Measurements from ENCODE around the gene ANKH. TPM values are rescaled to one million over a fixed set of nuclear protein-coding genes. Genes with fewer than 3 reads are reported as not detected.

ANKH gene
- total and polyA plus RNA-seq, 2 of the 13 experiments (the other 11 are each of a cell fraction or from before 2014, with no cell fraction given) = 25.0 to 36.0 TPM

DNA sequence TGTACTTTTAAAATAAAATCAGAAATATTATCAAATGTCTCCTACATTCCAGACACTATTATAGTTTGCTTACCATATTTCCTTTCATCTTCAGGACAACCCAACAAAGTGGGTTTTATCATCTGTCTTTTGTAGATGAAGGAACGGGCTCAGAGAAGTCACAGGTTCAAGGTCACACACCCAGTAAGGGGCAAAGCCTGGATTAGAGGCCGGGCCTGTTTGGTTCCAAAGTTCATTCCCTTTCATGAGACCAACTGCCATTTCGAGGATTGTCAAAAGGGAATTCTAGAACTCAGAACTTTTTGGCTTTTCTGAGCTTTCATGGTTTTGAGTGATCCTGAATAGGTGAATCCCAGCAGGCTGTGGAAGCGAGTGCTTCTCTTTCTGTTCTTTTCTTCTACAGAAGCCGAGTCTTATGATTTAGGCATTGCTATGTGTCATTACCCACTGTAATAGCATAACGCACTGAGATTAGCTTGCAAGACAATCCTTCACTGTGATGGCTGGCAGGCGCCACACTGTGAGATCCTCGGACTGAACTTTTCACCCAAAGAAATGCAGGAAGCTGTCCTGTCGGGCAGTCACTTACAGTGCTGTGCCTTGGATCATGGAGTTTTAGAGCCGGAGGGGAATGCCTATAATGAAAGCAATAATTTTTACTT, 43.8 kb upstream of the ANKH start (continued):
- TF ChIP-seq NCOR1 (IDR thresholded peaks at IDR 0.05; ENCODE audit: borderline replicate concordance, low read length) = peak; percentile 92
- peak; percentile 38; the same call in 1 of the 2 replicates for TF ChIP-seq PATZ1 (CRISPR knock-in tag; IDR thresholded peaks at IDR 0.05)
- TF ChIP-seq DPF2 (CRISPR knock-in tag; IDR thresholded peaks at IDR 0.05; ENCODE audit: borderline replicate concordance, low read depth) = no peak
- TF ChIP-seq CENPT (CRISPR knock-in tag; IDR thresholded peaks at IDR 0.05; ENCODE audit: low read depth) = no peak
- TF ChIP-seq, protein P1, sequence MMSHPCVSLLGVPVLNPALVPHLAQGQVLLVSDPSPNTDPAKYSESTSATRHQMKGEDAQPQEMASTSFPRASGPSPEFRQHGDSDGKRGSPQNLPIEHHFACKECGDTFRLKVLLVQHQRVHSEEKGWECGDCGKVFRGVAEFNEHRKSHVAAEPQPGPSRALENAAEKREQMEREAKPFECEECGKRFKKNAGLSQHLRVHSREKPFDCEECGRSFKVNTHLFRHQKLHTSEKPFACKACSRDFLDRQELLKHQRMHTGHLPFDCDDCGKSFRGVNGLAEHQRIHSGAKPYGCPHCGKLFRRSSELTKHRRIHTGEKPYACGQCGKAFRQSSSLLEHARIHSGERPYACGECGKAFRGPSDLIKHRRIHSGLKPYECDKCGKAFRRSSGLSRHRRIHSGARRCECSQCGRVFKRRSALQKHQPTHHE (CRISPR knock-in tag; IDR thresholded peaks at IDR 0.05; ENCODE audit: borderline replicate concordance) = no peak
- TF ChIP-seq, protein P2, sequence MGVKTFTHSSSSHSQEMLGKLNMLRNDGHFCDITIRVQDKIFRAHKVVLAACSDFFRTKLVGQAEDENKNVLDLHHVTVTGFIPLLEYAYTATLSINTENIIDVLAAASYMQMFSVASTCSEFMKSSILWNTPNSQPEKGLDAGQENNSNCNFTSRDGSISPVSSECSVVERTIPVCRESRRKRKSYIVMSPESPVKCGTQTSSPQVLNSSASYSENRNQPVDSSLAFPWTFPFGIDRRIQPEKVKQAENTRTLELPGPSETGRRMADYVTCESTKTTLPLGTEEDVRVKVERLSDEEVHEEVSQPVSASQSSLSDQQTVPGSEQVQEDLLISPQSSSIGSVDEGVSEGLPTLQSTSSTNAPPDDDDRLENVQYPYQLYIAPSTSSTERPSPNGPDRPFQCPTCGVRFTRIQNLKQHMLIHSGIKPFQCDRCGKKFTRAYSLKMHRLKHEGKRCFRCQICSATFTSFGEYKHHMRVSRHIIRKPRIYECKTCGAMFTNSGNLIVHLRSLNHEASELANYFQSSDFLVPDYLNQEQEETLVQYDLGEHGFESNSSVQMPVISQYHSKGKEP (CRISPR knock-in tag; IDR thresholded peaks at IDR 0.05) = no peak
- no peak for TF ChIP-seq NFRKB (IDR thresholded peaks at IDR 0.05)
- no peak for TF ChIP-seq GZF1 (CRISPR knock-in tag; IDR thresholded peaks at IDR 0.05)
- no peak for TF ChIP-seq ZNF20 (CRISPR knock-in tag; IDR thresholded peaks at IDR 0.05)
- TF ChIP-seq ZBTB8A (CRISPR knock-in tag; IDR thresholded peaks at IDR 0.05; ENCODE audit: borderline replicate concordance, low read depth) = no peak
- TF ChIP-seq MED8 (CRISPR knock-in tag; IDR thresholded peaks at IDR 0.05; ENCODE audit: insufficient replicate concordance) = no peak
- TF ChIP-seq, protein P3, sequence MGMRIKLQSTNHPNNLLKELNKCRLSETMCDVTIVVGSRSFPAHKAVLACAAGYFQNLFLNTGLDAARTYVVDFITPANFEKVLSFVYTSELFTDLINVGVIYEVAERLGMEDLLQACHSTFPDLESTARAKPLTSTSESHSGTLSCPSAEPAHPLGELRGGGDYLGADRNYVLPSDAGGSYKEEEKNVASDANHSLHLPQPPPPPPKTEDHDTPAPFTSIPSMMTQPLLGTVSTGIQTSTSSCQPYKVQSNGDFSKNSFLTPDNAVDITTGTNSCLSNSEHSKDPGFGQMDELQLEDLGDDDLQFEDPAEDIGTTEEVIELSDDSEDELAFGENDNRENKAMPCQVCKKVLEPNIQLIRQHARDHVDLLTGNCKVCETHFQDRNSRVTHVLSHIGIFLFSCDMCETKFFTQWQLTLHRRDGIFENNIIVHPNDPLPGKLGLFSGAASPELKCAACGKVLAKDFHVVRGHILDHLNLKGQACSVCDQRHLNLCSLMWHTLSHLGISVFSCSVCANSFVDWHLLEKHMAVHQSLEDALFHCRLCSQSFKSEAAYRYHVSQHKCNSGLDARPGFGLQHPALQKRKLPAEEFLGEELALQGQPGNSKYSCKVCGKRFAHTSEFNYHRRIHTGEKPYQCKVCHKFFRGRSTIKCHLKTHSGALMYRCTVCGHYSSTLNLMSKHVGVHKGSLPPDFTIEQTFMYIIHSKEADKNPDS (CRISPR knock-in tag; IDR thresholded peaks at IDR 0.05) = no peak
- 0 out of 2 replicates have a peak, but pooled peaks have one; percentile 26 for TF ChIP-seq FOXP4 (CRISPR knock-in tag; IDR thresholded peaks at IDR 0.05)
- no peak for TF ChIP-seq CBX2 (IDR thresholded peaks at IDR 0.05; ENCODE audit: low read depth, low read length)
- TF ChIP-seq CBX2 (CRISPR knock-in tag; IDR thresholded peaks at IDR 0.05; ENCODE audit: low read depth) = no peak
- no peak for TF ChIP-seq MAFK (conservative IDR thresholded peaks at IDR 0.05 in 1 of 2, IDR thresholded peaks at IDR 0.05 in 1 of 2; ENCODE audit: low read length in 2 of 2)
- TF ChIP-seq HDAC2 (CRISPR knock-in tag; IDR thresholded peaks at IDR 0.05) = peak; percentile 61
- TF ChIP-seq PPARG (CRISPR knock-in tag; conservative IDR thresholded peaks at IDR 0.05) = 0 out of 2 replicates have a peak, but pooled peaks have one; percentile 17
- TF ChIP-seq ZNF780A (CRISPR knock-in tag; IDR thresholded peaks at IDR 0.05) = no peak
- TF ChIP-seq RXRB (CRISPR knock-in tag; IDR thresholded peaks at IDR 0.05; ENCODE audit: borderline replicate concordance) = peak; percentile 81
